Osteoblast (primary cell): ENCODE measurements around the gene CTNND2. TPM values are rescaled to one million over a fixed set of nuclear protein-coding genes. Genes with fewer than 3 reads are reported as not detected.

Experiments used
- DNase-seq: peaks from one replicate; pipeline ENCODE4 v3.0.0; 2011; ENCODE audit warnings: low spot score, mixed read lengths; ENCODE audit not compliant: insufficient read length; ENCODE audit errors: missing footprints
- H2AFZ ChIP-seq: 2 replicates; pipeline ENCODE4 v1.6.0; 2011; ENCODE audit warnings: mild to moderate bottlenecking, low read length
- H3K27ac ChIP-seq: 2 replicates; pipeline ENCODE4 v1.5.1; 2011; ENCODE audit warnings: mild to moderate bottlenecking, low read depth, low read length, moderate library complexity
- H3K27me3 ChIP-seq: 2 replicates; pipeline ENCODE4 v1.6.0; 2012; ENCODE audit warnings: mild to moderate bottlenecking, control low read depth, inconsistent platforms, low read length, moderate library complexity; ENCODE audit not compliant: insufficient read depth
- H3K36me3 ChIP-seq: 2 replicates; pipeline ENCODE4 v1.5.1; 2011; ENCODE audit warnings: mild to moderate bottlenecking, low read length, control low read depth, moderate library complexity; ENCODE audit not compliant: insufficient read depth
- H3K4me1 ChIP-seq: 2 replicates; pipeline ENCODE4 v1.5.1; 2011; ENCODE audit warnings: mild to moderate bottlenecking, low read length, control low read depth, moderate library complexity; ENCODE audit not compliant: insufficient read depth
- H3K4me2 ChIP-seq: 2 replicates; pipeline ENCODE4 v1.6.0; 2011; ENCODE audit warnings: mild to moderate bottlenecking, low read length; ENCODE audit not compliant: insufficient read depth
- H3K4me3 ChIP-seq: fragments of 200-600 bp; sonication (generic); 3 replicates; pipeline ENCODE4 v1.5.1; 2012; ENCODE audit warnings: mild to moderate bottlenecking, low read length, inconsistent platforms; ENCODE audit not compliant: insufficient read depth
- H3K79me2 ChIP-seq: 2 replicates; pipeline ENCODE4 v1.6.0; 2012; ENCODE audit warnings: mild to moderate bottlenecking, low read length, control low read depth, inconsistent platforms; ENCODE audit not compliant: insufficient read depth
- H3K9me3 ChIP-seq: 2 replicates; pipeline ENCODE4 v1.5.1; 2011; ENCODE audit warnings: low read depth, low read length, control low read depth
- H4K20me1 ChIP-seq: 2 replicates; pipeline ENCODE4 v1.6.0; 2012; ENCODE audit warnings: mild to moderate bottlenecking, low read length, control low read depth; ENCODE audit not compliant: insufficient read depth
- total RNA-seq: library from RNA; depleted of rRNA; stranded (reverse); fragments of >200 nt; gene quantifications from 2 replicates; pipeline ENCODE4 v1.2.3, GENCODE V29; 2012
- TF ChIP-seq, protein P1 (sequence below): IDR thresholded peaks from 2 replicates; pipeline ENCODE4 v1.5.1; 2011; ENCODE audit warnings: mild to moderate bottlenecking, low read depth, low read length, moderate library complexity; ENCODE audit errors: extremely low read depth

Gene CTNND2
- total RNA-seq, 1 donor, result not detected

DNA sequence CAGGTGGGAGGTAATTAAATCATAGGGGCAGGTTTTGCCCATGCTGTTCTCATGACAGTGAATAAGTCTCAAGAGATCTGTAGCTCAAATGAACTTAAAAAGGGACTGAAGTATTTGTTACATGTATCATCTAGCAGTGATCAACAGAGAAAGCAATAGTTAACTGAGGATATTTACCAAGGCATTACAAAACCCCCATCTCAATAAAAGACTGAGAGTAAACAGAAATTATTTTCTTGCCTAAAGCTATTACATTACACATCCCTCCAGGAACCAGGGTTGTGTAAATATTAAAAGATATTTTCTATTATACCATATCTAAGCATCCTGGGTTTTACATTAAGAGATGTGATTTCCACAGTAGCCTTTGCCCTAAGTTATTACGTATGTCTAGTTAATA lies 169.9 kb downstream of the CTNND2 start:
- Histone ChIP-seq H2AFZ (no peak overlapping the region), H3K79me2 (no peaks in the 10 kb centered on the region), H3K27me3 (no peaks in the 10 kb centered on the region), H3K27ac (no peak overlapping the region), H3K4me1 (no peaks in the 10 kb centered on the region), H3K4me2 (no peak overlapping the region), H3K4me3 (no peak overlapping the region), H3K9me3 (peaks cover 6% of the 10 kb centered on the region), H3K36me3 (no peaks in the 10 kb centered on the region), H4K20me1 (no peaks in the 10 kb centered on the region)
- no peak for DNase-seq
- TF ChIP-seq, protein P1, sequence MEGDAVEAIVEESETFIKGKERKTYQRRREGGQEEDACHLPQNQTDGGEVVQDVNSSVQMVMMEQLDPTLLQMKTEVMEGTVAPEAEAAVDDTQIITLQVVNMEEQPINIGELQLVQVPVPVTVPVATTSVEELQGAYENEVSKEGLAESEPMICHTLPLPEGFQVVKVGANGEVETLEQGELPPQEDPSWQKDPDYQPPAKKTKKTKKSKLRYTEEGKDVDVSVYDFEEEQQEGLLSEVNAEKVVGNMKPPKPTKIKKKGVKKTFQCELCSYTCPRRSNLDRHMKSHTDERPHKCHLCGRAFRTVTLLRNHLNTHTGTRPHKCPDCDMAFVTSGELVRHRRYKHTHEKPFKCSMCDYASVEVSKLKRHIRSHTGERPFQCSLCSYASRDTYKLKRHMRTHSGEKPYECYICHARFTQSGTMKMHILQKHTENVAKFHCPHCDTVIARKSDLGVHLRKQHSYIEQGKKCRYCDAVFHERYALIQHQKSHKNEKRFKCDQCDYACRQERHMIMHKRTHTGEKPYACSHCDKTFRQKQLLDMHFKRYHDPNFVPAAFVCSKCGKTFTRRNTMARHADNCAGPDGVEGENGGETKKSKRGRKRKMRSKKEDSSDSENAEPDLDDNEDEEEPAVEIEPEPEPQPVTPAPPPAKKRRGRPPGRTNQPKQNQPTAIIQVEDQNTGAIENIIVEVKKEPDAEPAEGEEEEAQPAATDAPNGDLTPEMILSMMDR, result no peak

DNA sequence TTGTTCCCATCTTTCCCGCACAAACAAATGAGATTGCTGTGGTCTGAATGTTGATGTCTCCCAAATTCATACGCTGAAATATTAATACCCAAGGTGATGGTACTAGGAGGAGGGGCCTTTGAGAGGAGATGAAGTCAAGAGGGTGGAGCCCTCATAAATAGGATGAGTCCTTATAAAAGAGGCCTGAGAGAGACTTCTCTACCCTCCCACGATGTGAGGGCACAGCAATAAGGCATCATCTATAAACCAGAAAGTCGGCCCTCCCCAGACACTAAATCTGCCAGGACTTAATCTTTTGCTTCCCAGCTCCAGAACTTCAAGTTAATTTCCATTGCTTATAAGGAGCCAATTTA lies 170.4 kb downstream of the CTNND2 start:
- H2AFZ ChIP-seq, result no peak overlapping the region
- H3K36me3 ChIP-seq, result no peaks in the 10 kb centered on the region
- no peaks in the 10 kb centered on the region for H4K20me1 ChIP-seq
- TF ChIP-seq, protein P1, result no peak
- H3K4me2 ChIP-seq, result no peak overlapping the region
- H3K79me2 ChIP-seq, result no peaks in the 10 kb centered on the region
- H3K27me3 ChIP-seq, result no peaks in the 10 kb centered on the region
- no peak overlapping the region for H3K4me3 ChIP-seq
- no peak for DNase-seq
- no peaks in the 10 kb centered on the region for H3K4me1 ChIP-seq
- no peak overlapping the region for H3K27ac ChIP-seq
- H3K9me3 ChIP-seq, result peaks cover 6% of the 10 kb centered on the region

DNA sequence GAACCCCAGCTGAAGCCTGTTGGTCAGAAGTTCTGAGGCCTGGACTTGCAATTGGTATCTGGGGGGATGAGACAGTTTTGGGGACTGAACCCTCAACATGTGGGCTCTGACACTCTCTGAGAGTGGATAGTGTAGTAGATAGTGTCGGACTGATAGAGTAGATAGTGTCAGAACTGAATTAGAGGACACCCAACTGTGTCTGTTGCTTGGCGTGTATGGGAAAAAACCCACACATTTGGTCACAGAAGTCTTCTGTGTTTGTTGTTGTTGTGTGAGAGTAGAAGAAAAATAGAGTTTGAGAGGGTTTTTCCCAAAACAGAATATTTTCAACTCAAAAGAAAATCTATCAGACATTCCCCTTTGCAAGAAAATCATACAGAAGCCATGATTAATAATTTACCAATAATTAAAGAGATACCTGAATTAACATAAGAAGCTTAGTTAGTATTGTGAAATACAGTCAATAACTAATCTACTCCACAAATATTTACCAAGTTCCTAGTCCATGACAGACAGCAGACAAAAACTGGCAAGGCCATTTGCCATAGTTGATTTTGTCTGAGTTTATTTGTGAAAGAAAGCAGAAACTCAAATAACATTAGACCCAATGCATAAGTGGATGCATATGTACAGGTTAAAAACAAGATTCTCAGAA lies 170.9 kb downstream of the CTNND2 start:
- TF ChIP-seq, protein P1, result no peak

DNA sequence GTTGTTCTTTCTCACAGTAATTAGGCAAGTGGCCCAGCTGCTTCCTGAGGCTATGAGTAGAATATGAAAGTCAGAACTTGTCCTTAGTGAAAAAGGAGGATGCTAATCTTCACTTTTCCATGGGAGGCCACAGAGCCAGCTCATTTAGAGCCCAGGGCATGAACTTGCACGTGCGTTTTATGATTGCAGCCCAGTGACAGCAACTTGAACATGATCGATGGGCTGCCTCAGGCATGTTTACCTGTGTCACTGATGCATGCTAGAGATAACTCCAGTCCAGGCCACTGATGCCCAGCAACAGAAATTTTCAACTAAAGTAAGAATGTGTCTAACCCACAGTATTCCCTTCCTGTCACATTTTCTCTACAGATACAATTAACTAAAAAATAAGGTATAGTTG lies 179.3 kb downstream of the CTNND2 start:
- no peak overlapping the region for H2AFZ ChIP-seq
- H3K79me2 ChIP-seq, result no peaks in the 10 kb centered on the region
- peaks cover 4% of the 10 kb centered on the region for H3K9me3 ChIP-seq
- H3K27me3 ChIP-seq, result no peaks in the 10 kb centered on the region
- no peaks in the 10 kb centered on the region for H4K20me1 ChIP-seq
- H3K4me2 ChIP-seq, result no peak overlapping the region
- no peak overlapping the region for H3K27ac ChIP-seq
- DNase-seq, result no peak
- H3K4me1 ChIP-seq, result no peaks in the 10 kb centered on the region
- TF ChIP-seq, protein P1, result no peak
- no peak overlapping the region for H3K4me3 ChIP-seq
- H3K36me3 ChIP-seq, result no peaks in the 10 kb centered on the region

More for the DNA sequence above, 170.9 kb downstream of the CTNND2 start:
- Histone ChIP-seq H4K20me1 (no peaks in the 10 kb centered on the region), H3K4me1 (no peaks in the 10 kb centered on the region), H3K27ac (no peak overlapping the region), H2AFZ (no peak overlapping the region), H3K4me2 (no peak overlapping the region), H3K4me3 (no peak overlapping the region), H3K36me3 (no peaks in the 10 kb centered on the region), H3K9me3 (peaks cover 6% of the 10 kb centered on the region), H3K27me3 (no peaks in the 10 kb centered on the region), H3K79me2 (no peaks in the 10 kb centered on the region)
- no peak for DNase-seq
